ENCODE data around the gene SEMA6A. TPM values are rescaled to one million over a fixed set of nuclear protein-coding genes. Genes with fewer than 3 reads are reported as not detected.

Gene SEMA6A
- total RNA-seq, 4 donors from 2014 or later: 22.4 to 118 (median 48.7) TPM

- intact Hi-C loops (cut with DNase I; ENCODE audit: low total_unique reads): no loop called here
- H3K4me1 ChIP-seq: no peaks in the 10 kb centered on the region
- DNase-seq: no peak
- no peak for TF ChIP-seq POLR2A (IDR thresholded peaks at IDR 0.05)
- TF ChIP-seq CTCF (IDR thresholded peaks at IDR 0.05): no peak
- H3K27me3 ChIP-seq: no peaks in the 10 kb centered on the region
- H3K9me3 ChIP-seq: no peaks in the 10 kb centered on the region
- no peak overlapping the region for H3K4me3 ChIP-seq
- no peaks in the 10 kb centered on the region for H3K36me3 ChIP-seq
- H3K27ac ChIP-seq: no peak overlapping the region
Observed at GRCh38 chr5:116439905-116440304, 134.7 kb downstream of the SEMA6A start.

DNA sequence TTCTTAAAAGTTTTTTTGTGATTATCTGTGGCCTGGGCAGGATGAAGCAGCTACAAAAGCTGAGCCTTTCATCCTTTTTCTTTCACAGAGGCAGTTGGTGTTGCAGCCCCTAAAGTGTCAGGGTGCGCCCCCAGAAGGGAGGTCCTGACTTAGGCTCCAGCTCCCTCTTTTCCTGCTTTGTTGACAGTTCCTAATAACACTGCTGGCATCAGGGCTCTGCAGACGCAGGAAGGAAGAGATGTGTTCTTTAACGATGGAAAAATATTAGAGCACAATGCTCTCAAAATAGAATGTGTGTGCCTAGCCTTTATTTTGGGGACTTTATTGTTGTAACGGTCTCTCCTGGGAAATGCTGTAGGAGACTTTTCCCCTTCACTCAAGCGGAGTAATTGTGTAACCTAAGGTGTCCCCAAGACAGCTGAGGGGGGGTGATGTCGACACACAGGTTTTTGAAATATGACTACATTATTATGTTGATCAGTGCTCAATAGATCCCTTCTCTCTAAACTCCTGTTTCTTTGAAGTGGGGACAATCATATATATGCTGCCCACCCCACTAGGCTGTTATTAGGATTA is 135.6 kb downstream of the SEMA6A start:
- H3K4me3 ChIP-seq: no peak overlapping the region
- H3K4me1 ChIP-seq: no peaks in the 10 kb centered on the region
- H3K9me3 ChIP-seq: no peaks in the 10 kb centered on the region
- no peaks in the 10 kb centered on the region for H3K36me3 ChIP-seq
- intact Hi-C loops (cut with DNase I; ENCODE audit: low total_unique reads): no loop called here
- no peaks in the 10 kb centered on the region for H3K27me3 ChIP-seq
- TF ChIP-seq CTCF (IDR thresholded peaks at IDR 0.05) (no peak), POLR2A (IDR thresholded peaks at IDR 0.05) (no peak)
- DNase-seq: no peak
- no peak overlapping the region for H3K27ac ChIP-seq

DNA sequence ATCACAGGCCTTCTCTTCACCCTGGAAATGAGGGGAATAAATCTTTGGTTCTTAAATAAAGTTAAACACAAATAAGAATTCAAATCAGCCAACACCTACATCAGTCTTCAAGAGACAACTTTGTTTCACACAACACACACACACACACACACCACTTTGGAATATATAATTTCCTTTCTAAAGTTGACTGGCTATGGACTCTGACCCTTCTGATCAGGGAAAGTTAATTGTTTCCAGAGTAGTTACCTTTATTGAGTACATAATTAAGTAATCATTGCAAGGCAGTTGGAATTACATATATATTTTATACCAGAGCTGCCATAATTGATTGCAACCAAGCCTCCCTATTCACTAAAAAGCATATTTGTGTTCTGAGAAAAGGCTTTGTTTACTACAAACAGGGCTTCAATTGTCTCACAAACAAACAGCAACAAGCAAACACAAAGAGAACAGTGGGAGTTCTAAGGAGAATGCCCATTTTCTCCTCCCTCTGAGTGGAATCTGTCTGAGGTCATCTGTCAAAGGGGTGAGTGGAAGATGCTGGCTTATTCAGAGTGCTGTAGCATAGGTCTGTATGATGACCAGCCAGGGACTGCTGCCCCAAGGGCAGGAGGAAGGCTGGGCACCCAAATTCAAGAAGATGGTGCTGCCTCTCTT is 136.6 kb downstream of the SEMA6A start:
- no peak overlapping the region for H3K4me3 ChIP-seq
- DNase-seq: no peak
- TF ChIP-seq POLR2A (IDR thresholded peaks at IDR 0.05): no peak
- TF ChIP-seq CTCF (IDR thresholded peaks at IDR 0.05): no peak
- no peak overlapping the region for H3K27ac ChIP-seq
- H3K27me3 ChIP-seq: no peaks in the 10 kb centered on the region
- intact Hi-C loops (cut with DNase I; ENCODE audit: low total_unique reads): no loop called here
- H3K36me3 ChIP-seq: no peaks in the 10 kb centered on the region
- no peaks in the 10 kb centered on the region for H3K4me1 ChIP-seq
- no peaks in the 10 kb centered on the region for H3K9me3 ChIP-seq

- no peak for TF ChIP-seq POLR2A (IDR thresholded peaks at IDR 0.05)
- TF ChIP-seq CTCF (IDR thresholded peaks at IDR 0.05): no peak
- Histone ChIP-seq H3K9me3 (no peaks in the 10 kb centered on the region), H3K27me3 (no peaks in the 10 kb centered on the region), H3K4me3 (no peak overlapping the region), H3K4me1 (no peaks in the 10 kb centered on the region), H3K36me3 (no peaks in the 10 kb centered on the region), H3K27ac (no peak overlapping the region)
- no peak for DNase-seq
- intact Hi-C loops (cut with DNase I; ENCODE audit: low total_unique reads): no loop called here
Observed at GRCh38 chr5:116437351-116437705, 137.3 kb downstream of the SEMA6A start.

DNA sequence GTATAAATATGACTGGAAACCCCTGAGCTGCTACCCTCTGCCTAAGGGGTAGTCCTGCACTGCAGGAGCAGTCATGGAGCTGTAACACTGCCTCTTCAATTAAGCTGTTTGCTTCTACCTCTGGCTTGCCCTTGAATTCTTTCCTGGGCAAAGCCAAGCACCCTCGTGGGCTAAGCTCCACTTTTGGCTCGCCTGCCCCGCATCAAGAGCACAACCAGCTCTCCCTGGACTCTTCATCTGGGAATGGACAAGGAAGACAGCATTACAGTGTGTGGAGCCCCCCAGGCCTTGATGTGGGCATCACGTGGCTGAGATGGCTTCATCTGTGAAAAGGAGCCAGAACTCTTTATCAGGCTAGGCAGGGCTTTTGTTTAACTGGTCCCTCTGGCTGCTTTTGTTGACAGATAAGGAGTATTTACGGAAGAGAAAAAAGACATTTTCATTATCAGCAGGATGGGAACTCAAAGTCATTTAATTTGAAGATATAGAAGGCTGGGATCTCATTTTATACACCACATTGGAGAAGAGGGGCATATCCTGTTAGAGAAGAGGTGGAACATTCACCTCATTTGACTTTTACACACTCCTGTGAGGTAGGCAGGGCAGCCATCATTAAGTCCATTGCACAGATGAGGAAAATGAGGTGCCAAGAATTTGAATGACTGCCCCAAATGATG is 137.8 kb downstream of the SEMA6A start:
- TF ChIP-seq POLR2A (IDR thresholded peaks at IDR 0.05): no peak
- no peak for TF ChIP-seq CTCF (IDR thresholded peaks at IDR 0.05)
- H3K27me3 ChIP-seq: no peaks in the 10 kb centered on the region
- no peaks in the 10 kb centered on the region for H3K4me1 ChIP-seq
- no peak overlapping the region for H3K27ac ChIP-seq
- no peak for DNase-seq
- H3K36me3 ChIP-seq: no peaks in the 10 kb centered on the region
- no peaks in the 10 kb centered on the region for H3K9me3 ChIP-seq
- intact Hi-C loops (cut with DNase I; ENCODE audit: low total_unique reads): no loop called here
- H3K4me3 ChIP-seq: no peak overlapping the region
